GM21576 (cell line): ENCODE results near the gene UNG.
"Not testable (repeated sequence)": the region's sequence is repeated elsewhere in the genome, so short reads cannot be mapped to it uniquely, and the experiment has no call there.

ENCODE experiments used
- ATAC-seq: cut with Tn5 transposase; IDR thresholded peaks from one replicate; pipeline ENCODE4 v1.9.1; 2021; ENCODE audit warnings: mild to moderate bottlenecking, moderate library complexity; ENCODE audit not compliant: unreplicated experiment

UNG gene

GRCh38 chr12:109097435-109098182 is at the start of gene UNG:
Gene UNG (plus strand): TSS chr12:109097597. CDS start chr12:109097680, 83 bp downstream.
- peak; percentile 91 for ATAC-seq

GRCh38 chr12:109048706-109049105 is 48.7 kb upstream of the UNG start:
- ATAC-seq, result not testable (repeated sequence)

GRCh38 chr12:109049794-109050193 is 47.6 kb upstream of the UNG start:
- ATAC-seq, result not testable (repeated sequence)

- no peak for ATAC-seq
These were observed 45.3 kb upstream of the UNG start for GRCh38 chr12:109052097-109052413.

- peak; percentile 62 for ATAC-seq
These were observed 44.7 kb upstream of the UNG start, which contains the start of gene USP30 for GRCh38 chr12:109052414-109053323. Gene USP30 (plus strand): TSS chr12:109052576. CDS start chr12:109052679, 103 bp downstream.

- ATAC-seq, result no peak
These were observed 43.8 kb upstream of the UNG start for GRCh38 chr12:109053382-109054123.

- ATAC-seq, result not testable (repeated sequence)
These were observed 43.3 kb upstream of the UNG start for GRCh38 chr12:109054124-109054513.

- no peak for ATAC-seq
These were observed 42.9 kb upstream of the UNG start for GRCh38 chr12:109054520-109054919.

- no peak for ATAC-seq
These were observed 40.5 kb upstream of the UNG start for GRCh38 chr12:109056891-109057290.

- no peak for ATAC-seq
These were observed 40.0 kb upstream of the UNG start for GRCh38 chr12:109057376-109057775.

GRCh38 chr12:109058773-109059172 is 38.6 kb upstream of the UNG start:
- no peak for ATAC-seq

- no peak for ATAC-seq
These were observed 33.3 kb upstream of the UNG start for GRCh38 chr12:109064143-109064542.

- no peak for ATAC-seq
These were observed 32.1 kb upstream of the UNG start for GRCh38 chr12:109065154-109065852.

- no peak for ATAC-seq
These were observed 31.6 kb upstream of the UNG start for GRCh38 chr12:109065853-109066193.

- no peak for ATAC-seq
These were observed 27.8 kb upstream of the UNG start for GRCh38 chr12:109069307-109070271.

GRCh38 chr12:109074866-109075265 is 22.5 kb upstream of the UNG start:
- no peak for ATAC-seq

GRCh38 chr12:109082751-109083150 is 14.6 kb upstream of the UNG start:
- no peak for ATAC-seq

GRCh38 chr12:109084425-109084824 is 13.0 kb upstream of the UNG start:
- ATAC-seq, result no peak

GRCh38 chr12:109085590-109085989 is 11.8 kb upstream of the UNG start:
- no peak for ATAC-seq

- ATAC-seq, result no peak
These were observed 10.1 kb upstream of the UNG start for GRCh38 chr12:109087250-109087649.
